DMS114 treated with DMSO at 0.1 percent for 48 hours (cell line): ENCODE measurements around the gene ADAMTS7.
"Not testable (repeated sequence)": the region's sequence is repeated elsewhere in the genome, so short reads cannot be mapped to it uniquely, and the experiment has no call there.

ENCODE experiments used
- DNase-seq: peaks from one replicate; lab custom pipeline; 2025; ENCODE audit not compliant: unreplicated experiment; lab: John Stamatoyannopoulos, UW

The ADAMTS7 gene

DNA sequence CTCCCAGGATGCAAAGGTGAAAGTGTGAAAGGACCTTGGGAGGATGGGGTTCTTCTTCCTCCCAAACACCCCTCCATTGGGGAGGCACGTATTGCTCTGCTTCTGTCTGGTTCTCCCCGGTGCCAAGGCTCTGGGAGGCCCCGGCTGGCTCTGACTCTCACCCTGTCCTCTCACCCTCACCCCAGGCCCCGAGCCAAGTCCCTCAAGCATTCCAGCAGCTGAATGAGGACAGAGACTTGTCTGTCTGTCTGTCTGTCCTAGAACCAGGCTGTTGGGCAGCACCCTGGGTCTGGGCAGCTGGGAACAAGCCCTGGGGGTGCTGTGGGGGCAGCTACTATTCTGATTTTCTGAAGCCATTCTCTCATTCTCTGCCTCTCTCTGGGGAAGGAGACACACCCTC is 29.9 kb downstream of the ADAMTS7 start:
- DNase-seq = not testable (repeated sequence)

DNA sequence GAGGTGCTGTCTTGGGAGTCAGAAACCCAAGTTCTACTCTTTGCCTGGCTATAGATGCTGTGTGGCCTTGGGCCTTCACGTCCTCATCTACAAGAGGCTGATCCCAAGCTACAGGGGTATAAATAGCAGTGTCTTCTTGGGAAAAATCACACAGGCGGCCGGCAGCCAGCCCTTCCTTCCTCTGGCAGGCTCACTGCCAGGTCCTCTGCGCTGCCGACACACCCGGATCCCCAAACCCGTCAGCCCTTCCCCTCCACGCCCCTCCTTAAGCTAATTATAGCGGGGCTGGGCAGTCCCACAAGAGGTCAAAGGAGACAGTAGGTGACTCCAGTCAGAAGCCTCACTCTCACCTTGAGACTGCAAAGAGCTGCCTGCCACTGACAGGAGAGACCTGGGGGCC is 31.3 kb downstream of the ADAMTS7 start:
- DNase-seq = not testable (repeated sequence)

DNA sequence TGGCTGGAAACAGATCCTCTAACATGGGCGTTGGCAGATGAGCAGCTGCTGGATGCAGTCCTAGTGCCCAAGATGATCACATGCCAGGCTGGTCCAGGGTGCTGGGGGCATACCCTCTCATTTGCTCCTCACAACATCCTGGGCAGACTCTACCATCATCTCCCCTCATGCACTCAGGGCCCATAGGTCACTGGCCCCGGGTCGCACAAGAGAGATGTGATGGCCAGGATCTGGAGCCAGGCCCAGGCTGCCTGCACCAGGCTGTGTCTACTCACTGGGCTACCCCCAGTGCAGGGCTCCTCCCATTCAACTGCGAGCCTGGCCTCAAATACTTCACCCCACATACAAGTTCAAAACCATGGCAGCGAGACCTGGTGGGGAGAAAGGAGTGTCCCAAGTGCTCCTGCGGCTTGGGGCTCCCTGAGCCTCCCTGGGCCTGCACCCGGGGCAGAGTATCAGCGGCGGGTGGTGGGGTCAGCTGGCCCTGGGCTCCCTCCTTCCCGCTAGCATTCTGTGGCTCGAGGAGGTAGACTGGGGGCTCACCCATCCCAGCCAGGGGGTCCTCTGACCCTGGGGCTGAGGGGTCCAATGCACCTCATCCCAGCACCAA is 32.0 kb downstream of the ADAMTS7 start:
- DNase-seq = not testable (repeated sequence)

DNA sequence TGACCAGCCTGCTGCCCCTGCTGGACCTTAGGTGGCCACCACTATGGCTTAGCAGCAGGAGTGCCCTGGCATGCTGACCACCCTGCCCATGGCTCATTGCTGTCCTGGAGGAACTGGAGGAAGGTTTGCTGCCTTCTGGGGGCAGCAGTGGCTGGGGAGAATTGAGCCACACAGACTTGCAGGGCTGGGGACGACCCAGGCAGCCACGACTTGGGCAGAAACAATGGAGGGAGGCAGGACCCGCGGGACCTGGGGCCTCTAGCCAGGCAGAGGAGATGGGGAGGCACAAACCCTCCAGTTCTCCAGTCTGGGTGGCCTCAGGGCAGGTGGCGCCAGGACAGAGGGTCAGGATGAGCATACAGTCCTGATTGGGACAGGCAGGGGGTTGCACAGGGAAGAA is 32.8 kb downstream of the ADAMTS7 start:
- no peak for DNase-seq

DNA sequence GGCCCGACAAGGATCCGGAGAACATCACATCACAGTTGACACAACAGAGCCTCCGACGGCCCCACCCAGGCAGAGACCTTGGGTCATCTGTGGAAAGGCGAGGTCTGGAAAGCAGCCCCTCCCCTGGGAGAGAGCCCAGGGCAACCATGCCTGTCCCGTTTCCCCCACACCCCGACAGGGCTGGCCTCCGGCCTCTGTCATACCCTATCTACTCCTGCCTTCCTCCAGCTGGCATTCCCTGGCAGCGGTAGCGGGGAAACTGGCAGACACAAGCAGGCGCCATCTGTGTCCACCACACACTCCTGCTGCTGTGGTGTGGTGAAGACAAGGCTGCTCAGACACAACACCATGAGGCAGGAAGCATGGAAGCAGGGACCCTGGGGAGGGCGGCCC is 33.3 kb downstream of the ADAMTS7 start:
- not testable (repeated sequence) for DNase-seq

DNA sequence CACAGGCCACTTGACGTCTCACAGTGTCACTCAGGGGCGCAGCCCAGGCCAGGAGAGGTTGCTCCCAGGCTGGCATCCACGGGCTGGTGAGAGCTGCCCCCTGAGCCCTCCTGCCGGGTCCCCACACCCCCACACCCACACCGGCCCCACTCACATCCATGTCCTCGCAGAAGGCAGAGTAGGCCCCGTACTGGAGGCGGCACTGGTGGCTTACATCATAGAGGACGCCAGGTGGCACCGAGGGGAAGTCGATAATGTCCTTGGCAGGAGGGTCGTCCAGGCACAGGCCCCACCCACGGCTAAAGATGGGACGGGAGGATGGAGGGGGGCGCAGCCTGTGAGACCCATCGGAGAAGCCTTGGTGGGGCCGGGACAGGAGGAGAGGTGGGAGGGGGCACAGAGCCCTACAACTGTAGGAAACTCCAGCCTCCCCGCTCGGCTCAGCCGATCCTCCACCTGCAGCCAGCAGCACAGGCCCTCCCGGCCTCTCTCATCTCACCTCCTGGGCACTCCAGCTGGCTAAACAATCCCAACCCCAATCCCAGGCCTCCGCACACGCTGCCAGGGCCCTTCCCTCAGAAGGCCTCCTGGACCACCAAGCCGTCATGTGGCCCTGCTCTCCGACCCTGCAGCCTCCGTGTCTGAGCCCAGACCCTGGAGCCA is 33.8 kb downstream of the ADAMTS7 start:
- DNase-seq = not testable (repeated sequence)

DNA sequence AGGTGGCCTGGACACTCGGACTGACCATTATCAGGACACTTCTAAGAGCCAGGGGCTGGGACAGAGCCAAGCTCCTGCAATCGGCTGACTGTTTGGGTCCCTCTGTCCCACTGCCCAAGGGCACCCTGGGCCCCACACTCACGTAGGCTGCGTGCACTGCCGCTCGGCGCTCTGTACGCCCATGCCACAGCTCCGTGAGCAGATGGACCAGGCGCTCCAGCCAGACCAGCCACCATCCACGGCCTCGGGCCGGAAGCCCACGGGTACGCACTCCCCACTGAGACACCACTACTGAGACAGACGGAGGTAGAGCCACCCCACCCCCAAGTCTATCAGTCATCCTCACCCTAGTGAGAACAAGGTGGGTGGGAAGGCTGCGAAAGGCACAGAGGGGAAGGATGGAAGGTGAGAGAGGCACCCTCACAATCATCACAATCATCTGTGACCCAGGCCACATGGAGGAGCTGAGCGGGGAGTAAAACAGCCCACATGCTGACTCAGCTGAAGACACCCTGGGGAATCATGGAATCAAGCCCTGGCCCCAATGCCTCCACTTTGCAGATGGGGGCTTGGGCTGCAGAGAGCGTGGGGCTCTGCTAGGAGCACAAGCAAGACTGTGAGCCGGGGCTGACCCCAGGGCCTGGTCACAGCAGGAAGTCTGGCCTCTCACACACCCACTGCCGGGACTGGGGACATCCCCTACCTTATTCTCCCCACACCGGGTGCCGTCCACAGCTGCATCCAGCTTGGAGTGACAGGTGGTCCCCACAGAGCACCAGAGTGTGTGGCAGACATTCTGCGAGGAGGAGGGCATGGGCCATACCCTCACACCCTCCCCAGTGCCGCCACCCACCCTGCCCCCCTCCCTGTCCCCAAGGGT is 35.0 kb downstream of the ADAMTS7 start:
- not testable (repeated sequence) for DNase-seq

DNA sequence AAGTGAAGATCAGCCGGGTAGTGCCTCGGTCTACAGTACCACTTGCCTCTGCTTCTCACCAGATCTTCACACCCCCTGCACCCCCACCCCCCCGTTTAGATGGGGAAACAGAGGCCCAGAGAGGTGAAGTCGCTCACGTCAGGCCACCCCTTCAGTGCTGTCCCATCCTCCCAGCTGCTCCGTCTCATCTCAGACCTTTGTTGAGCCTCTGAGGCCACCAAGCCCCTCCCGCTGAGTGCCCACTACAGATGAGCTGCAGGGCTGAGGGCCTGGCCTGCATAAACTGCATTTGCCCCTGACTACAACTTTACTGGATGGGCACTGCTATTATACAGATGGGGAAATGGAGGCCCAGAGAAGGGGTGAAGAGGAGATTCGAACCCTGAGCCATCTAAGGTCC is 35.8 kb downstream of the ADAMTS7 start:
- no peak for DNase-seq

DNA sequence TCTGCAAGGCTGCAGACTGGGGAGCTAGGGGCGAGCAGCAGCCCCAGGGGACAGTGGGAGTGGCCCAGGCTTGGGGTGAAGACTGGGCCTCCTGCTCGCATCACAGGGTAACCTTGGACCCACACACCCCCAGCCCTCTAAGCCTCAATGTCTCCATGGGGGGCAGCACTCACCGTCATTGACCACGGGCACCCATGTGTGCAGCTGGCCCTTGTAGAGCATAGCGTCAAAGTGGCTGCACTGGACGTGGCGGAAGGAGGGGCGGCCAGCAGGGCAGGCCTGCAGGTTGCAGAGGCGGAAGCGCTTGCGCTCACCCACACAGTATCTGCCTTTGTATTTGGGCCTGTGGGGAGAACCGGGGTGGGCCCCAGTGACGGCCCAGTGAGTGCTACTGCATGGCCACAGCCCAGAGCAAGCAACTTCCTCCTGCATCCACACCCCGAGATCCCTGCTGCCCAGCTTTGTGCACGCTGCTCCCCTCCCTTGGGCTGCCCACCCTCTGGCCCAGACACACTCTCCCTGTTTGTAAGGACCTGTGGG is 36.7 kb downstream of the ADAMTS7 start:
- DNase-seq = not testable (repeated sequence)

DNA sequence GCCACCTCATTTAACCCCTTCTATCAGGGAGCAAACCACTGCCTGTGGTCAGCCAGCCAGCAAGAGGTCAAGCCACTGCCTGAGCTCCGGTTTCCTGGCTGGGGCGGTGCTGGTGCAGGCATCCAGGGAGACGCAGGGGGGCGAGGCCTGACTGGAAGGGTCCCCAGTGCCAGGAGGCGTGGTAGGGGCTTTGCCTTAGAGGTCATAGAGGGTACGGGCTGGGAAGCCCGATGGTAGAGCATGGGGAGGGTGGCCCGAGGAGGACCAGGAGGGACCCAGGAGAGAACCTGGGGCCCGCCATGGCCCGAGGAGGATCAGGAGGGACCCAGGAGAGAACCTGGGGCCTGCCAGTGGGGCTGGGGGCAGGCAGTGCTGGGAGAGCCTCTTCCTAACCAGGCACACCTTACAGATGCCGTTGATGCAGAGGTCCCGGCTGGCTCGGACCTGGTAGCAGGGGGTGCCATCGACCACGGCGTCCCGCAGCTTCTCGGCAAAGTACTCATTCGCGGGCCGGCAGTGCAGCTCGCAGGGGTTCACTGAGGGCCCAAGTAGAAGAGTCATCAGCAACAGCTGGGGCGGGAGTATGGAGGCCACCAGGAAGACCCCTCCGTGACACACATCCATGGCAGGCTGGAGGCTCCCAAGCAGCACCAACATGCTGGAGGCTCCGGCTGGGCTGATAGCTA is 37.4 kb downstream of the ADAMTS7 start:
- not testable (repeated sequence) for DNase-seq

DNA sequence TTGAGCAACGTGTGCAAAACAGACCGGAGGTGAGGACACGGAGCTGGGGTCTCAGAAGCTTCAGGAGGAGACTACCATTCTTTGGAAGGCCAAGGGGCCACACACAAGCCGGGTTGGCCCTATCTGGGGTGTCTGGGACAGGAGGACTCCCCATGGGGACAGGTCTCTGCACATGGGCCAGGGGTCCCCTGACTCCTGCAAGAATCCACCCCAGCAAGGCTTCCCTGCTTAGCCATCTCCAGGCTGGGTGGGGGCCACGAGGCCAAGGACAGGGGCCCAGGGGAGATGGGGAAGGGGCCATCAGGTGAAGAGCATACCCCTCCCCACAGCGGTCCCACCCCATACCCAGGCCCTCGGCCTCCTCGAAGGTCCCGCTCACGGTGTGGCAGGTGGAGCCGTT is 38.5 kb downstream of the ADAMTS7 start:
- no peak for DNase-seq

DNA sequence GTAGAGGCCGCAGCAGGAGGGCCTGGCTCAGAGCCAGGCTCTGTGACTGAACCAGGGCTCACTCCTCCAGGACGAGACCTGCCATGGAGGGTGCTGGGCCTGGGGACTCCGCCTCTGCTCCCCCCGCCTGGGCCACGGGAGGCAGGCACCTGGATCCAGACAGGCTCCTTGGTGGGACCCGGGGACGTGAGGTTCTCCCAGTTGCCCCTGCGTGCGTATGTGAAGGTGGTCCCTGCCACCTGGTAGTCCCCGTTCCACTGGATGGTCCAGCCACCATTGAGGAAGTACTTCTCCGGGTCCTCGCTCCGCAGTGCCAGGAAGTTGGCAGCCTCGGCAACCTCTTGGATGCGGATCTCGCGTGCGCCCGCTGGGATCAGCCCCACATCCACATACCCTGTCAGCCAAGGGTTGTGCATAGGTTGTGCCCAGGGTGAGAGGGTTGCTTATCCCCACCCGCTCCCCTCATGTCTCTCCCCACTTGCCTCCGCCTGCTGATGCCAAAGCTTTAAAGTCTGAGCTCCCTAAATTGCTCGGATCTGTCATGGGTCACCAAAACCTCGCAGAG is 39.7 kb downstream of the ADAMTS7 start:
- DNase-seq = not testable (repeated sequence)

DNA sequence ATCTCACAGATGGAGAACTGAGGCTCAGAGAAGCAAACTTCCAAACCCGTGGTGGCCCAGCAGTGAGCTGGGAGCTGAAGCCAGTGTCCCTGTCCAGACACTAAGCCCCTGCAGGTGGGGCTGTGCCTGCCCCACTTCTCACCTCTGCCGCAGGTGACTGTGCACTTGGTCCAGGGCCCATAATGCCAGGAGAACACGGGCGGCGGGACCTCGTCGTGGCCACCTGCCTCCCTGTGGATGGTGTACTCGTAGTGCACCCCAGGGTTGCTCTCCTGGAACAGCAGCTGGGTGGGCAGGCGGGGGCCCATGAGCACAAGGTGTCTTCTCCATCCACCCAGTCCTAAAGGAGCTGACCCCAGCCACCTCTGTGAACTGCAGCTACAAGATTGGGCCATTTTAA is 40.2 kb downstream of the ADAMTS7 start:
- not testable (repeated sequence) for DNase-seq

DNA sequence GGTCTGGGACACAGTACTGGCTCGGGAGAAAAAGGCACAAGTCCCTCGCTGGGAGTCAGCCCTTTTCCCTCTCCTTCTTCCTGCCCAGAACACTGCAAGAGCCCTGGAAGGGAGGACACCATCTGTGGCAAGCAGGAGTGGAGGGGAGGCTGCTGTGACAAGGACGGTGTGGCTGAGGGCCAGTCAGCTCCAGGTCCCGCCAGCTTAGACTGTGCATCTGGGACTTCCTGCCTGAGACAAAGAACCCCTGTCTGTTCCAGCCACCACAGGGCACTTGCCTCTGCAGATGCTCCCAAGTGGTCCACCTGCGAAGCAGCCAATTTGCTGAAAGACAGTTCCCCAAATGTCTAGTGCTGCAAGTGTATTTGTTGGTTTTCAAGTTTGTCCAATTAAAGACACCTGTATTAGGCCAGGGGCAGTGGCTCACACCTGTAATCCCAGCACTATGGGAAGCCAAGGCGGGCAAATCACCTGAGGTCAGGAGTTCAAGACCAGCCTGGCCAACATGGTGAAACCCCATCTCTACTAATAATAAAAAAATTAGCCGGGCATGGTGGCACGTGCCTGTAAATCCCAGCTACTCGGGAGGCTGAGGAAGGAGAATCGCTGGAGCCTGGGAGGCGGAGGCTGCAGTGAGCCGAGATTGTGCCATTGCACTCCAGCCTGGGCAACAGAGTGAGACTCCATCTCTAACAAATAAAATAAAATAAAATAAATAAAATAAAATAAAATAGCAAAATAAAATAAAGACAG is 41.6 kb downstream of the ADAMTS7 start:
- DNase-seq = not testable (repeated sequence)

DNA sequence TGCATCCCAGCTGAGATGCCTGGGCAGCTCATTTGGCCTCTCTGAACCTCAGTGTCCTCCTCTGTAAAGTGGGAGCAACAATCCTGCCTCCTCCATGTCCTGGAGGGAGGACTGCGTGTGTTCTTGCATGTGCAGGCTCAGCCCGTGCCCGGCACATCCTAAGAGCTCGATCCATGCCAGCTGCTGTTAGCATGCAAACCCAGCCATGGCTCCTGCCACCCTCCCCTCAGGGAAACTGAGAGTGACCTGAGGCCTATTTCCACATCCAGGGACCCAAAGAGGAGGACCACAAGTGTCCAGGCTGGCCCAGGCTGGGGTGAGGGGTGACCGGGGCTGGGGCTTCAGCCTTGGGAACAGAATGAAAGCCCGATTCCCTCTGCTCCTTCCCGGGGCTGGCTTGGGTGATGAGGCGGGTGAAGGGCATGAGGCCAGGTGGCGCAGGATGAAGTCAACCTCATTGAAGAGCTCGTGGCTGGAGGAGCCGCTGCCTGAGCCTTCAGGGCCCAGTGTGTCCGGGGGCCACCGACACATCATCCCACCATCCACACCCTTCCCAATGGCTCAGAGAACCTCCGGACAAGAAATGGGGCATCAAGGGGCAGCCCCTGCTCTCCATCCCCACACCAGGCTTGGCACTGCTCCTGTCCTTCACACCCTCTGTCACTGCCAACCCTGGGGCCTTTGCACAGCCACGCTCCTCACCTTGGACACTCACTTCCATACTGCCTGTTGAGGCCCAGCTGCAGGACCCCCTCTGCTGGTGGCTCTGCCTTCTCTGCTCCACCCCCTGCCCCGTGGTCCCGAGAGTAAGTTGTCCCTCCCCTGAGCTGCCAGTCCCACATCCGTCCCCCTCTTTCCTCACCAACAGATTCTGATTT is 42.5 kb downstream of the ADAMTS7 start:
- DNase-seq = no peak

DNA sequence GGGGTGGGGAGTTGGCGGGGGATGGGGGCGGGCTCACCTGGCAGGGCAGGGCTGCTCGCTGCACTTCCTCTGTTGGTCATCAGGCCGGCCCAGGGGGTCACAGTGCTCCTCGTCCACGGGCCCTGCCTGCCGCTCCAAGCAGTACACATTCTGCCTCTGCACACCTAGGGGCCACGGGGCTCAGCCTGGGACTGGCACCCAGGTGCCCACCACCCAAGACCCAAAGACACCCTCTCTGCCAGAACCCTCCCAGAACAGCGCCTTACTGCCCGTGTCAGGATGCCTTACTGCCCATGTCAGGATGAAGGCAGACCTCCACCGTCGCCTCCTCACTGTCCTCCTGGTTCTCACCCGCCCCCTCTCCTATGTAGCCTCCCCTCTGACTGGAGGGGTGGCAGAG is 43.2 kb downstream of the ADAMTS7 start:
- no peak for DNase-seq

DNA sequence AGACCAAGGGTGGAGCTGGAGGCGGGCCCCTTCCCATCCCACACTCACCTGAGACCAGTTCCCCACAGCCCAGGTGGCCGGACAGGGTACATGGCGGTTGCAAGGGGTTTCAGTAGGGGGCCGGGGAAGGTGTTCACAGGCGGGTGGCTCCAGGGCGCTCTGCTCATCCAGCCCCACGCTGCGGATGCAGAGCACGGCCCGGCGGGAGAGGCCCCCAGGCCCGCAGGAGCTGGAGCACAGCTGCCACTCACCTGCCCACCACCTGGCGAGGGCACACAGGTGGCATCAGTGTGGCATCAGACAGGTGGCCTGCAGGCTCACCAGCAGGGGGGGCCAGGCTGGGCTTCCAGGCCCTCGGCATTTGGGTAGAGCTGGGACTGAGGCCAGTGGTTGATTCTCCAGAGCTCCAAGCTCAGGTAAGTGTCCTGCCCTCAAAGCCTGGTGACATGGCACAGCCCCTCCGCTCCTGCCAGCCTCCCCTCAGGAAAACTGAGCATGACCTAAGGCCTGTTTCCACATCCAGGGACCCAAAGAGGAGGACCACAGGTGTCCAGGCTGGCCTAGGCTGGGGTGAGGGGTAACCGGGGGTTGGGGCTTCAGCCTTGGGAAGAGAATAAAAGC is 43.8 kb downstream of the ADAMTS7 start:
- no peak for DNase-seq

DNA sequence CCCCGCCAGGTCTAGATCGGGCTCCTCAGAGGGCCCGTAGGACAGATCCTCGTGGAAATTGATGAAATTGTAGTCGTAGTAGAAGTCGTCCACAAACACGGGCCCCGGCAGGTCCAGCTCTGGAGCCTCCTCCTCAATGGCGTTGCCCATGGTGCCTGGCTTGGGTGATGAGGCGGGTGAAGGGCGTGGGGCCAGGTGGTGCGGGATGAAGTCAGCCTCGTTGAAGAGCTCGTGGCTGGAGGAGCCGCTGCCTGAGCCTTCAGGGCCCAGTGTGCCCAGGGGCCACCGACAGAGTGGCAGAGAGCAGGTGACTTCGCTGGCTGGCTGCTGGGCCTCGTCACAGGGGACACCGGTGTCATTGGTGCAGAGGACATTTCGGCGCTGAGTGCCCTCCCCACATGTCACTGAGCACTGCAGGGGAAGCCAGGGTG is 44.6 kb downstream of the ADAMTS7 start:
- not testable (repeated sequence) for DNase-seq

DNA sequence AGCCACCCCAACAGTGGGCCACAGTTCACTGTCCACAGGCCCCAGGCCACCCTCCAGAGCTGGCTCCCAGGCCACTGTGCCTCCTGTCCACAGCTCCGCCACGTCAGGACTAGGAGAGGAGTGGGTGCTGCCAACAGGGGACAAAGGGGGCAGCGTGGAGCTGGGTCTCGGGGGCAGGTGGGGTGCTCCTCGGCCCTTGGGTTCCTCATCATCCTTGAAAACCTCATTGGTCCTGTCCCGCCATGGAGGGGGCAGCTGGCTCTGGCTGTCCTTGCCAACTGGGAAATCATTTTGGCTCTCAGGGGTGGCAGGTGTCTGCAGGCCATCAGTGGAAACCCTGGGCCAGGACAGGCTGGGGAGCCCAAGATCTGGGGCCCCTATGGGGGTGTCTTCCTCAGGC is 45.2 kb downstream of the ADAMTS7 start:
- DNase-seq = no peak
